Tibial artery (tissue), 4 donors: ENCODE measurements around the gene TAL1.

Experiments used
- DNase-seq, 2 donors: peaks; one replicate each; pipeline ENCODE4 v3.0.0-alpha.2; 2019
- H3K27ac ChIP-seq, 2 donors: fragments of 200-600 bp; sonication (generic) in 1 of 2; 1 replicate in 1 of 2; 2 replicates in 1 of 2; pipeline ENCODE4 v1.5.1; 2018 to 2019; ENCODE audit warnings: mild to moderate bottlenecking in 1 of 2
- H3K27me3 ChIP-seq, 2 donors: fragments of 200-600 bp; sonication (generic) in 1 of 2; one replicate each; pipeline versions ENCODE4 v1.5.1 to v1.6.0; 2016 to 2019
- H3K36me3 ChIP-seq, 3 donors: fragments of 200-600 bp; sonication (generic) in 2 of 3; one replicate each; pipeline ENCODE4 v1.5.1; 2016 to 2019; ENCODE audit warnings: mild to moderate bottlenecking in 2 of 3
- H3K4me1 ChIP-seq, 4 donors: fragments of 200-600 bp; sonication (generic) in 2 of 4; 1 replicate in 3 of 4; 2 replicates in 1 of 4; pipeline ENCODE4 v1.5.1; 2016 to 2019
- H3K4me3 ChIP-seq, 2 donors: fragments of 200-600 bp; sonication (generic) in 1 of 2; 1 replicate in 1 of 2; 2 replicates in 1 of 2; pipeline ENCODE4 v1.5.1; 2018 to 2019; ENCODE audit warnings: mild to moderate bottlenecking in 2 of 2
- H3K9me3 ChIP-seq, 3 donors: fragments of 200-600 bp; sonication (generic) in 1 of 3; one replicate each; pipeline ENCODE4 v1.5.1; 2016 to 2019
- CTCF ChIP-seq, 2 experiments: fragments of 200-600 bp in 1 of 2; fragments of 450-650 bp in 1 of 2; IDR thresholded peaks; one replicate each; pipeline ENCODE4 v1.5.1; 2017 to 2019; ENCODE audit warnings: antibody characterized with exemption in 2 of 2, mild to moderate bottlenecking in 1 of 2, moderate library complexity in 1 of 2
- intact Hi-C: fragments of 100-400 bp; cut with DNase I; formaldehyde crosslinking; loops from one replicate; pipeline ENCODE4 v1.15.0; 2023; ENCODE audit warnings: low total_unique reads

TAL1 gene

GRCh38 chr1:47257224-47257623 lies 25.2 kb upstream of the TAL1 start:
- no peak for TF ChIP-seq CTCF (IDR thresholded peaks at IDR 0.05)
- Histone ChIP-seq H3K27ac (no peak overlapping the region), H3K4me1 (no peaks in the 10 kb centered on the region), H3K9me3 (no peaks in the 10 kb centered on the region), H3K36me3 (no peaks in the 10 kb centered on the region), H3K4me3 (no peak overlapping the region), H3K27me3 (no peaks in the 10 kb centered on the region)
- no peak for DNase-seq
- intact Hi-C loops, result no loop called here

- Histone ChIP-seq H3K36me3 (no peaks in the 10 kb centered on the region), H3K27me3 (no peaks in the 10 kb centered on the region), H3K9me3 (no peaks in the 10 kb centered on the region), H3K4me3 (no peak overlapping the region), H3K4me1 (no peaks in the 10 kb centered on the region), H3K27ac (no peak overlapping the region)
- no peak for TF ChIP-seq CTCF (IDR thresholded peaks at IDR 0.05)
- intact Hi-C loops, result no loop called here
- no peak for DNase-seq
Measured at GRCh38 chr1:47252795-47253194, 20.8 kb upstream of the TAL1 start.

- H3K4me3 ChIP-seq, result no peak overlapping the region
- H3K36me3 ChIP-seq, result no peaks in the 10 kb centered on the region
- H3K27ac ChIP-seq, result no peak overlapping the region
- TF ChIP-seq CTCF (IDR thresholded peaks at IDR 0.05), result no peak
- intact Hi-C loops, result no loop called here
- no peak for DNase-seq
- H3K4me1 ChIP-seq, result no peaks in the 10 kb centered on the region
- no peaks in the 10 kb centered on the region for H3K9me3 ChIP-seq
- no peaks in the 10 kb centered on the region for H3K27me3 ChIP-seq
Measured at GRCh38 chr1:47252369-47252768, 20.3 kb upstream of the TAL1 start.

- no peak overlapping the region for H3K4me3 ChIP-seq
- H3K27me3 ChIP-seq, result no peaks in the 10 kb centered on the region
- H3K9me3 ChIP-seq, result no peaks in the 10 kb centered on the region
- intact Hi-C loops, result no loop called here
- no peaks in the 10 kb centered on the region for H3K4me1 ChIP-seq
- no peak for DNase-seq
- TF ChIP-seq CTCF (IDR thresholded peaks at IDR 0.05), result no peak
- H3K27ac ChIP-seq, result no peak overlapping the region
- no peaks in the 10 kb centered on the region for H3K36me3 ChIP-seq
Measured at GRCh38 chr1:47249755-47250154, 17.7 kb upstream of the TAL1 start.

- intact Hi-C loops, result no loop called here
- peaks cover 0 to 14% of the 10 kb centered on the region in 2 donors for H3K27me3 ChIP-seq
- no peak for TF ChIP-seq CTCF (IDR thresholded peaks at IDR 0.05)
Measured at GRCh38 chr1:47244339-47244862, 12.4 kb upstream of the TAL1 start.

GRCh38 chr1:47243910-47244309 lies 11.9 kb upstream of the TAL1 start:
- H3K27ac ChIP-seq, result no peak overlapping the region
- no peaks in the 10 kb centered on the region for H3K9me3 ChIP-seq
- no peak overlapping the region for H3K4me3 ChIP-seq
- intact Hi-C loops, result no loop called here
- DNase-seq, result no peak
- no peaks in the 10 kb centered on the region for H3K36me3 ChIP-seq
- no peaks in the 10 kb centered on the region for H3K4me1 ChIP-seq
- TF ChIP-seq CTCF (IDR thresholded peaks at IDR 0.05), result no peak
- H3K27me3 ChIP-seq, result peaks cover 0 to 19% of the 10 kb centered on the region in 2 donors

More at GRCh38 chr1:47244339-47244862, 12.4 kb upstream of the TAL1 start:
- no peak overlapping the region for H3K4me3 ChIP-seq
- no peaks in the 10 kb centered on the region for H3K36me3 ChIP-seq
- H3K27ac ChIP-seq, result no peak overlapping the region
- H3K4me1 ChIP-seq, result no peaks in the 10 kb centered on the region
- H3K9me3 ChIP-seq, result no peaks in the 10 kb centered on the region
- DNase-seq, result no peak
